ENCODE measurements around the gene ZNF30.
"Not testable (repeated sequence)": the region's sequence is repeated elsewhere in the genome, so short reads cannot be mapped to it uniquely, and the experiment has no call there.

ZNF30 gene

DNA sequence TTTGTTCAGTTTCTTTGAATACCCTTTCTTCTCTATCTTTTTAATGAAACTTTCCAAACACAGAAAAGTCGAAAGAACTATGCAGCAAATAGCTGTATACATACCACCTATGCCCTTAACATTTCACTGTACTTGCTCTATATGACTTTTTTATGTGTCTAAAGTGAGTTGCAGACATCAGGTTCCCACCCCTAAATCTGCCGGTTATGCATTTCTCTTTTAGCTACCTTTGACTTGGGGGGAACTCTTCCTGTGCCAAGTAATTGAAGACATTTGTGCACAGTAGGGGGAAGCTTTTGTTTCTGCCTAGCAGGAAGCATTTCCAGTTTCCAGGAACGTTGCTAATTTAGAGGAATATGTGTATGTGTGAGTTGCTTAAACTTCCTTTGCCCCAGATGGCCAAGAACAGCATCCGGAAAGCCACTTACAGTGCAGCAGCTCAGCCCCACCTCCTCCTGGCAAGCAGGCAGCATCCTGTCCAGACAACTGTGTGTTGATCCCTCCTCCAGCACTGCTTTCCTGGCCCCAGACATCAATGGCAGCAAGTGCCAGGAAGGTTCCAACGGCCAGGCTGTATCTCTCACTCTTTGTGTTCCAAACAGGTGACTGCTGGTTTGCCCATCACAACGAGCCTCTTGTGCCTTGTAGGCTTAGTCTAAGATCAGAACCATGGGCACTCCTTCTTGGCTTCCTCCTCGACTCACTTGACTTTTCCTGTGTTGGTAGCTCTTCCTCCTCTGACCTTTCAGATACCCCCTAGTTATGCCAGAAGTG is 58.7 kb downstream of the ZNF30 start:
- TF ChIP-seq POLR2AphosphoS5 (IDR thresholded peaks at IDR 0.05; ENCODE audit: low read depth, low read length) (no peak), POU2F2 (IDR thresholded peaks at IDR 0.05; ENCODE audit: low read depth, low read length) (no peak), TAF1 (IDR thresholded peaks at IDR 0.05; ENCODE audit: low read depth, low read length) (no peak), POLR2A (IDR thresholded peaks at IDR 0.05; ENCODE audit: low read depth, low read length) (no peak), SPI1 (IDR thresholded peaks at IDR 0.05; ENCODE audit: low read depth, low read length) (no peak), PAX5 (IDR thresholded peaks at IDR 0.05; ENCODE audit: insufficient read depth, low read length, severe bottlenecking) (no peak)
- FAIRE-seq (peak; percentile 40), DNase-seq (ENCODE audit: insufficient read length, low spot score) (no peak)

DNA sequence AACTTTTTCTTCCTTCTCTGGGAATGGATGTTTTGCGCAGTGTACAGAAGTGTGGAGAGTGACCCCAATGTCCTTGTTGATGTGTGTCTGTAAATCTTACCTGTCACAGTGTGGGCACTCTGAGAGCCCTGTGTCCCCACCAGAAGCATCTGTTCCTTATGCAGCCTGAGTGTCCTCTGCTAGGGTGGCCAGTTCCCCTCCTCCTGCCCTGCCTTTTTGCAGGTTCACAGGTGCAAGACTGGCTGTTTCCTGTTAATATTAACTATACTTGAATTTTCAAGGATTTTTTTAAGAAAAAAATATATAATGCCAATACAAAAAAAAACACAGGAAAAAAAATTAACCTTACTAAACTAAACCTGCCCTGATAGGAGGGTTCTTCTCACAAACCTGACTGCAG is 61.4 kb downstream of the ZNF30 start:
- DNase-seq (ENCODE audit: insufficient read length, low spot score) (no peak), FAIRE-seq (no peak)
- TF ChIP-seq PAX5 (IDR thresholded peaks at IDR 0.05; ENCODE audit: insufficient read depth, low read length, severe bottlenecking) (no peak), SPI1 (IDR thresholded peaks at IDR 0.05; ENCODE audit: low read depth, low read length) (no peak), POLR2A (IDR thresholded peaks at IDR 0.05; ENCODE audit: low read depth, low read length) (no peak), POLR2AphosphoS5 (IDR thresholded peaks at IDR 0.05; ENCODE audit: low read depth, low read length) (no peak), POU2F2 (IDR thresholded peaks at IDR 0.05; ENCODE audit: low read depth, low read length) (no peak), TAF1 (IDR thresholded peaks at IDR 0.05; ENCODE audit: low read depth, low read length) (no peak)

DNA sequence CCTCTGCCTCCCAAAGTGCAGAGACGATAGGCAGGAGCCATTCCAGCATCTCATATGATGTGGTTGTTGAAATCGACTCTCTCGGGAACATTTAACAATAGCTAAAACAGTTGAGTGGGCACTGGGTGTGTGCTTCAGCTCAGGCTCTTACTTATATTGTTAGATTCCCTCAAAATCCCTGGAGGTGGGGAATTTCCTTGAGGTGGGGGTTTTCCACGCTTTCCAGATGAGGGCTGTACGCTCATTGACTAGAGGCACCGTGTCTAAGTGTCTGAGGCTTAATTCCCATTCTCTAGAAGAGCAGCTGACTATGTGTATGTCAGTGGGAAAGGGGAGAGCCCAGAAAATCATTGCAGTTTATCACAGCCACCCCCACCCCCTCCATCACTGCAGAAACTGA is 62.6 kb downstream of the ZNF30 start:
- DNase-seq (ENCODE audit: insufficient read length, low spot score), result no peak
- FAIRE-seq, result no peak
- no peak for TF ChIP-seq TAF1 (IDR thresholded peaks at IDR 0.05; ENCODE audit: low read depth, low read length)
- TF ChIP-seq POU2F2 (IDR thresholded peaks at IDR 0.05; ENCODE audit: low read depth, low read length), result no peak

DNA sequence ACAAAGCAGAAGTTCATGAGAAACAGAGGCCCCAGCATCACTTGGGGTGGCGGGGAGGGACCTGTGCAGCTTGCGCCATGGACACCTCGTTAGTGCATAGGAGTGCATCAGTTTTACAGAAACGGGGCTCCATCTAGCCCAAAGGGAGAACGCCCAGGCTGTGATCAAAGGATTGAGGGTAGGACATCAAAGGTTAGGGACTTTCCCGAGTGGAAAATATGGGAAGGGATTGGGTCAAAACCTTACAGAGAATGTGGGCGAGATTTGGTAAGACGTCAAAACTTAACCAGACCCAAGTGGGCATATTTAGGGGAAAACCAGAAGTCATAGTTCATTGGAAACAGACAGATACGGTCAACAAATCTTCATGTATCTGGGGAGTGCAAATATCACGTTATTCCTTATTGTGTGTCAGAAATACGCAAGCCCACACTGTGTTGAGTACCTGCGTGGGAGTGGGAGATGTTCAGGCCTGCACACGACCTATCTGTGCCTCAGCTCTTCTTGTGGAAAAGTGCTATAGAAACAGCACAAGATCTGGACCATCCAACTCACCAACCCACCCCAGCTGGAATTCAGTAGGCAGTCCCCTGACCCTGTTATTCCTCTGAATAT is 64.0 kb downstream of the ZNF30 start:
- DNase-seq (ENCODE audit: insufficient read length, low spot score) (no peak), FAIRE-seq (peak; percentile 16)
- TF ChIP-seq PAX5 (IDR thresholded peaks at IDR 0.05; ENCODE audit: insufficient read depth, low read length, severe bottlenecking) (no peak), POU2F2 (IDR thresholded peaks at IDR 0.05; ENCODE audit: low read depth, low read length) (no peak), TAF1 (IDR thresholded peaks at IDR 0.05; ENCODE audit: low read depth, low read length) (no peak)

GRCh38 chr19:34991542-34992333 is 65.0 kb downstream of the ZNF30 start:
- no peak for FAIRE-seq
- TF ChIP-seq TAF1 (IDR thresholded peaks at IDR 0.05; ENCODE audit: low read depth, low read length) (no peak), POLR2A (IDR thresholded peaks at IDR 0.05; ENCODE audit: low read depth, low read length) (no peak)
- DNase-seq (ENCODE audit: insufficient read length, low spot score), result no peak

DNA sequence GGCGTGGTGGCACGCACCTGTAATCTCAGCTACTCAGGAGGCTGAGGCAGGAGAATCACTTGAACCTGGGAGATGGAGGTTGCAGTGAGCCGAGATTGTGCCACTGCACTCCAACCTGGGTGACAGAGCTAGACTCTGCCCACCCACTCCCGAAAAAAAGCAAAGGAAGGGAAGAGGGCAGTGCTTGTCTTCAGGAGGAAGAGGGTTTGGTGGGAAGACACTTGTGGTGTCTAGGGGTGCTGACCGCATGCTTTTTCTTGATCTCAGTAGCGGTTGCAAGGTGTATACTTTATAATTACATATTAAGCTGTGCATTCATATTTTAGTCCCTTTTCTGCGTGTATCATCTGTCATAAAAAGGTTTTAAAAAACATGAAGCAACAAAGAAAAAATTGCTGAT is 65.9 kb downstream of the ZNF30 start:
- DNase-seq (ENCODE audit: insufficient read length, low spot score); FAIRE-seq: not testable (repeated sequence)

DNA sequence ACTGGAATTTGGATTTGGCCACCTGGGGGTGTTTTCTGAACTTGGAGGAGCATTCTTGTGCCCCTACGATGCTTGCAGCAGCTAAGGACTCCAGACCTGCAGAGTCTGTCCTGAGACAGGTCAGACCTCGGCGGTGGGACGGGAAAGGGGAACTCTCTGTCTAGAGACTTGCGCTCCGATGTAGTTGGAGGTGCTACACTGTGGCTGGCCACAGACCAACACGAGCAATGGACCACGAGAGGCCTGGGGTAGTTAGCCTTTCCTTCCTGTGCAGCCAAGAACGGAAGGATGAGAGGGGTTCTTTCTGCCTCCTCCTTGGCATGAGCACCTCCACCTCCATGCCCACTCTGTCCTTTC is 67.6 kb downstream of the ZNF30 start:
- no peak for FAIRE-seq
- no peak for TF ChIP-seq PAX5 (IDR thresholded peaks at IDR 0.05; ENCODE audit: insufficient read depth, low read length, severe bottlenecking)
- TF ChIP-seq SPI1 (IDR thresholded peaks at IDR 0.05; ENCODE audit: low read depth, low read length), result no peak
- TF ChIP-seq POLR2A (IDR thresholded peaks at IDR 0.05; ENCODE audit: low read depth, low read length), result no peak
- TF ChIP-seq POLR2AphosphoS5 (IDR thresholded peaks at IDR 0.05; ENCODE audit: low read depth, low read length), result no peak
- no peak for TF ChIP-seq POU2F2 (IDR thresholded peaks at IDR 0.05; ENCODE audit: low read depth, low read length)
- no peak for TF ChIP-seq TAF1 (IDR thresholded peaks at IDR 0.05; ENCODE audit: low read depth, low read length)
- DNase-seq (ENCODE audit: insufficient read length, low spot score), result no peak
